Smooth muscle cell (in vitro differentiated cells): ENCODE measurements around the gene CCR1. TPM values are rescaled to one million over a fixed set of nuclear protein-coding genes. Genes with fewer than 3 reads are reported as not detected.
A peak's percentile ranks its signal among the peaks of the same experiment; 100 is the strongest.

Experiments
- DNase-seq: peaks from one replicate; lab custom pipeline; 2025; ENCODE audit not compliant: unreplicated experiment; lab: John Stamatoyannopoulos, UW
- H2AFZ ChIP-seq: fragments of 200-600 bp; sonication (generic); 2 replicates; pipeline ENCODE4 v1.6.0; 2016; ENCODE audit warnings: antibody characterized with exemption, low read depth, mild to moderate bottlenecking
- H3F3A ChIP-seq: fragments of 200-600 bp; sonication (generic); 2 replicates; pipeline ENCODE4 v1.6.0; 2017; ENCODE audit warnings: antibody characterized with exemption, low read depth
- H3K27ac ChIP-seq: fragments of 200-600 bp; sonication (generic); 2 replicates; pipeline ENCODE4 v1.5.1; 2016; ENCODE audit warnings: low read depth, mild to moderate bottlenecking
- H3K27me3 ChIP-seq: fragments of 200-600 bp; sonication (generic); 2 replicates; pipeline ENCODE4 v1.6.1; 2016; ENCODE audit warnings: low read depth, mild to moderate bottlenecking
- H3K36me3 ChIP-seq: fragments of 200-600 bp; sonication (generic); 2 replicates; pipeline ENCODE4 v1.5.1; 2016; ENCODE audit warnings: low read depth
- H3K4me1 ChIP-seq: fragments of 200-600 bp; sonication (generic); 2 replicates; pipeline ENCODE4 v1.5.1; 2016; ENCODE audit warnings: low read depth
- H3K4me2 ChIP-seq: fragments of 200-600 bp; sonication (generic); 2 replicates; pipeline ENCODE4 v1.6.0; 2016; ENCODE audit warnings: mild to moderate bottlenecking
- H3K4me3 ChIP-seq: fragments of 200-600 bp; sonication (generic); 2 replicates; pipeline ENCODE4 v1.5.1; 2016; ENCODE audit warnings: mild to moderate bottlenecking
- H3K79me2 ChIP-seq: fragments of 200-600 bp; sonication (generic); 2 replicates; pipeline ENCODE4 v1.6.0; 2016; ENCODE audit warnings: low read depth, mild to moderate bottlenecking
- H3K9ac ChIP-seq: fragments of 200-600 bp; sonication (generic); 2 replicates; pipeline ENCODE4 v1.6.0; 2016; ENCODE audit warnings: low read depth
- H3K9me3 ChIP-seq: fragments of 200-600 bp; sonication (generic); replicated peaks from 2 replicates; pipeline ENCODE4 v1.5.1; 2016; ENCODE audit warnings: low read depth
- H4K20me1 ChIP-seq: fragments of 200-600 bp; sonication (generic); 2 replicates; pipeline ENCODE4 v1.6.0; 2016; ENCODE audit warnings: low read depth
- CTCF ChIP-seq: fragments of 200-600 bp; sonication (generic); IDR thresholded peaks from 2 replicates; pipeline ENCODE4 v1.5.1; 2017; ENCODE audit warnings: borderline replicate concordance, mild to moderate bottlenecking, antibody characterized with exemption; ENCODE audit not compliant: insufficient read depth, poor library complexity, severe bottlenecking
- WGBS: methylation state at CpG from one replicate; pipeline ENCODE4 v1.1.7; 2016; ENCODE audit warnings: low lambda C conversion rate; 5-methylcytosine and 5-hydroxymethylcytosine counted together
- polyA plus RNA-seq: library from polyadenylated mRNA; unstranded; fragments of >200 nt; fragmentation: Nextera tagmentation; extraction: Ambion mirVana; gene quantifications from 2 replicates; pipeline ENCODE4 v1.2.1, GENCODE V29; 2016
- total RNA-seq: library from RNA; depleted of rRNA; stranded (reverse); fragments of >200 nt; gene quantifications from 2 replicates; pipeline ENCODE4 v1.2.3, GENCODE V29; 2014

CCR1 gene
- total and polyA plus RNA-seq, 2 experiments from 2014 or later = 0.19 TPM; not detected in 1

- Histone ChIP-seq H3K36me3 (no peaks in the 10 kb centered on the region), H3K4me3 (no peak overlapping the region), H3K79me2 (no peaks in the 10 kb centered on the region), H4K20me1 (no peaks in the 10 kb centered on the region), H3K9ac (no peak overlapping the region), H3K27ac (no peak overlapping the region), H3K9me3 (no peaks in the 10 kb centered on the region), H2AFZ (no peak overlapping the region), H3F3A (no peaks in the 10 kb centered on the region), H3K27me3 (no peaks in the 10 kb centered on the region), H3K4me2 (no peak overlapping the region), H3K4me1 (no peaks in the 10 kb centered on the region)
- TF ChIP-seq CTCF = no peak
- DNase-seq = no peak
- 92% methylated on average over 5 of the region's 5 CpGs for WGBS
Observed at GRCh38 chr3:46200211-46200610, 7.9 kb downstream of the CCR1 start.

GRCh38 chr3:46196261-46196957 is 11.7 kb downstream of the CCR1 start:
- TF ChIP-seq CTCF = no peak
- H3K36me3 ChIP-seq = no peaks in the 10 kb centered on the region
- H3F3A ChIP-seq = no peaks in the 10 kb centered on the region
- no peaks in the 10 kb centered on the region for H3K9me3 ChIP-seq
- no peaks in the 10 kb centered on the region for H3K79me2 ChIP-seq
- H3K27ac ChIP-seq = peak overlapping the region; percentile 6
- no peaks in the 10 kb centered on the region for H3K4me1 ChIP-seq
- no peak overlapping the region for H3K9ac ChIP-seq
- no peak overlapping the region for H3K4me3 ChIP-seq
- WGBS = 77% methylated on average over 7 of the region's 7 CpGs
- no peaks in the 10 kb centered on the region for H3K27me3 ChIP-seq
- DNase-seq = no peak
- H4K20me1 ChIP-seq = no peaks in the 10 kb centered on the region
- no peak overlapping the region for H3K4me2 ChIP-seq
- no peak overlapping the region for H2AFZ ChIP-seq

- H3K4me1 ChIP-seq = no peaks in the 10 kb centered on the region
- H3K27ac ChIP-seq = no peak overlapping the region
- H3K36me3 ChIP-seq = no peaks in the 10 kb centered on the region
- no peak for TF ChIP-seq CTCF
- no peaks in the 10 kb centered on the region for H3K79me2 ChIP-seq
- H3K9me3 ChIP-seq = no peaks in the 10 kb centered on the region
- no peak overlapping the region for H3K9ac ChIP-seq
- 94% methylated on average over 4 of the region's 4 CpGs for WGBS
- no peaks in the 10 kb centered on the region for H3K27me3 ChIP-seq
- no peak overlapping the region for H2AFZ ChIP-seq
- H3K4me2 ChIP-seq = no peak overlapping the region
- no peaks in the 10 kb centered on the region for H3F3A ChIP-seq
- H3K4me3 ChIP-seq = no peak overlapping the region
- DNase-seq = no peak
- no peaks in the 10 kb centered on the region for H4K20me1 ChIP-seq
Observed at GRCh38 chr3:46194868-46195553, 13.1 kb downstream of the CCR1 start.
